ENCODE results near the gene HMCES.

GRCh38 chr3:129271674-129272073, 7.0 kb upstream of the HMCES start:
- TF ChIP-seq, protein P1, sequence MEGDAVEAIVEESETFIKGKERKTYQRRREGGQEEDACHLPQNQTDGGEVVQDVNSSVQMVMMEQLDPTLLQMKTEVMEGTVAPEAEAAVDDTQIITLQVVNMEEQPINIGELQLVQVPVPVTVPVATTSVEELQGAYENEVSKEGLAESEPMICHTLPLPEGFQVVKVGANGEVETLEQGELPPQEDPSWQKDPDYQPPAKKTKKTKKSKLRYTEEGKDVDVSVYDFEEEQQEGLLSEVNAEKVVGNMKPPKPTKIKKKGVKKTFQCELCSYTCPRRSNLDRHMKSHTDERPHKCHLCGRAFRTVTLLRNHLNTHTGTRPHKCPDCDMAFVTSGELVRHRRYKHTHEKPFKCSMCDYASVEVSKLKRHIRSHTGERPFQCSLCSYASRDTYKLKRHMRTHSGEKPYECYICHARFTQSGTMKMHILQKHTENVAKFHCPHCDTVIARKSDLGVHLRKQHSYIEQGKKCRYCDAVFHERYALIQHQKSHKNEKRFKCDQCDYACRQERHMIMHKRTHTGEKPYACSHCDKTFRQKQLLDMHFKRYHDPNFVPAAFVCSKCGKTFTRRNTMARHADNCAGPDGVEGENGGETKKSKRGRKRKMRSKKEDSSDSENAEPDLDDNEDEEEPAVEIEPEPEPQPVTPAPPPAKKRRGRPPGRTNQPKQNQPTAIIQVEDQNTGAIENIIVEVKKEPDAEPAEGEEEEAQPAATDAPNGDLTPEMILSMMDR (IDR thresholded peaks at IDR 0.05) = no peak
- no peak for TF ChIP-seq POLR2A (IDR thresholded peaks at IDR 0.05)
